HG03025 (cell line): ENCODE data around the gene NT5C1A.

Experiments used
- ATAC-seq: cut with Tn5 transposase; IDR thresholded peaks from one replicate; pipeline ENCODE4 v1.9.1; 2021; ENCODE audit warnings: mild to moderate bottlenecking, moderate library complexity; ENCODE audit not compliant: unreplicated experiment, low FRiP score

The NT5C1A gene

DNA sequence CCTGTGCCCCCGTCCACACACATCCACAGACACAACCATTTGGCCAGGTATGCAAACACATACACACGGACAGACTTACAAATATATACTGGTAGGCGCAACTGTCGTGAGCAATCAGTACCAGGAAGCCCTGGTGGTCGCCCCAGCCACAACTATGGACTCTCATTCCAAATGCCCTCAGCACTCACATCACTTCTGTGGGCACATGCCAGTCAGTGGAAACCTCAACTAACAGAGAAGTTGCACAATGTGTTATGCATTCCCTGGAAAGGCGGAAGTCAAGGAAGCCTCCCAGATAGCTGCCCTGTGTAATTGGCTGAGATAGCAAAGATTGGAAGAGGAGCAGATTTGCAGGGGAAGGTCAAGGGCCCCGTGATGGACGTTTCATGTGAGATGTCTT, 31.0 kb downstream of the NT5C1A start:
- no peak for ATAC-seq

- ATAC-seq, result no peak
These were observed 32.4 kb downstream of the NT5C1A start, which contains the start of gene HEYL for GRCh38 chr1:39639305-39640130. Gene HEYL (minus strand): TSS chr1:39639643. CDS start chr1:39639625, 18 bp downstream.

DNA sequence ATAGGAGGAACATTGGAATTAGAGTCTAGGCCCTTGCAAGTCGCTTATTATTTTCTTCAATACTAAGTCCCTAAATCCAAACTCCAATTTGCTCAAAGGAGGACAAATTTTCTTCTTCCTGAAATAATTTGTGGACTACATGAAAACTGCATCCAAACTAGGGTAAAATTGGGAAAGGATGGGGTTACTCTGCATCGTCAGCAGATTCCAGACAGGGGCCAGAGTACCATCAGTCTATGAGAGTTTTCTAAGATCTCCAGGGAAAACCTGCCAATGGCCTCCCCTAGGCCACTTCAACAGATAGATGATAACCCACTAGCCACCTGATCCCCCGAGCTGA, 33.0 kb downstream of the NT5C1A start:
- ATAC-seq, result no peak

DNA sequence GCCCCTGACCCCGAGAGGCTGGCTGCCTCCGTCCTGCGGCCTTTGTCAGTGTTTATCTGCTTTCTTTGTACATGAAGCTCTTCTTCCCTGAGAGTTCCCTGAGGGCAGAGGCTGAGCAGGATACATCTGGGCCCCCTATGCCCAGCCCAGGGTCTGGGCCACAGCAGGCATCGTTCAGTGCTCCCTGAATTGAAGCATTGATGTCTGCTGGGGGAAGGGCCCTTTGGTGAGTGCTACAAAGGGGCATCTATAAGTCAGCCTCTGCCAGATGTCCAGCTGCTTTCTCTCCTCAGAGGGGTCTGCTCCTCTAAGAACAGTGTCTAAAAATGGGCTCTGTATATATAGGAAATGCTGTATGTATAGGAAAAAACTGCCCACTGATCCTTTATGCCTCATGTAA, 34.5 kb downstream of the NT5C1A start:
- no peak for ATAC-seq

GRCh38 chr1:39635871-39636210, 36.1 kb downstream of the NT5C1A start:
- no peak for ATAC-seq

GRCh38 chr1:39635205-39635870, 36.6 kb downstream of the NT5C1A start:
- ATAC-seq, result no peak

DNA sequence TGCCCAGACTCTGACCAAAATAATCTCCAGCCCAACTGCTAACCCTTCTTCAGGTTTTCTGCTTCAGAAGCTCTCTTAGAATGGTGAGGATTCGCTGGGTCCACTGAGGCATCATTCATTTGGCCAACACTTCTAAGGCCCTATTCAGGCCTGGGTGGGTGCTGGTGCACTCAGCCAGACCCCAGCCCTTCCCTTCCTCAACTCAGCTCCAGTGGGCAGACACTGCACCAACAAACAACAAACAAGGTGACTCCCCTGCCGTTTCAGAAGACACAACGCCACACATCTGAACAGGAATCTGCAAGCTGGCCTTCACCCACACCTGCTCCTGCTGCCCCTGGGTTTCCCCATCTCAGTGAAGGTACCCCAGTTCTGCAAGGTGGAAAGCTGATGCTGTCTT, 38.5 kb downstream of the NT5C1A start:
- ATAC-seq, result no peak

DNA sequence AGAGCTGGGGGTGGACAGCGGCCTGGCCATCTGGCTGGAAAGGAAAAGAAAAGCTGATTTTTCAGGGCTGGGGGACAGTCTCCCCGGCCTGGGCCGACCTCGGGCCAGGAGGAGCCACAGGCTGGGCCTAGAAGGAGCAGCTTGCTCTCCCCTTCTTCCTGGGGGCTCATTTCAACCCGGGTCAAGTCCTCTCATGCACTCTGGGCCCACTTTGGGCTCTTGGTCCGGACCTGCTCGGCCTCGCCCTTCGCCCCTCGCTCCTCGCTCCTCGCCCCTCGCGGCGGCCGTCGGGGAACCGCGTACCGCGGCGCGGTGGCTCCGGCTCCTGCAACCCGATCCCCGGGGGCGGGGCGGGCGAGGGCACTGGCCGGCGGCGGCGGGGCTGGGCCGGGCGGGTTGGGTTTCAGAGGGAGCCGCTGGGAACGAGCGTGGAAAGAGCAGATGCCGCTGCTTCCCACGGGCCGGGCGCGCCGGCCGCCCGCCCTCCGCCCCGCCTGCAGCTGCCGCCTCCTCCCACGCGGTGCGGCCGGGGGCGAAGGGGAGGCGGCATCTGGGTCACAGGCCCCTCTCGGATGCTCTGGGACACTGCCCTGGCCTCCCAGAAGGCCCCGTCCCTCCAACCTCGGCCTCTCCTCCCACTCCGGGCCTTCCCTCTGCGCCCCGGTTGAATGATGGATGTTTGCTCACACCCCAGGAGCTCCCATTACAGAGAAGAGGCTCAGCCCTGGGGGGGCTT, 39.1 kb downstream of the NT5C1A start:
- ATAC-seq, result no peak

- no peak for ATAC-seq
These were observed 39.6 kb downstream of the NT5C1A start for GRCh38 chr1:39632323-39632681.

DNA sequence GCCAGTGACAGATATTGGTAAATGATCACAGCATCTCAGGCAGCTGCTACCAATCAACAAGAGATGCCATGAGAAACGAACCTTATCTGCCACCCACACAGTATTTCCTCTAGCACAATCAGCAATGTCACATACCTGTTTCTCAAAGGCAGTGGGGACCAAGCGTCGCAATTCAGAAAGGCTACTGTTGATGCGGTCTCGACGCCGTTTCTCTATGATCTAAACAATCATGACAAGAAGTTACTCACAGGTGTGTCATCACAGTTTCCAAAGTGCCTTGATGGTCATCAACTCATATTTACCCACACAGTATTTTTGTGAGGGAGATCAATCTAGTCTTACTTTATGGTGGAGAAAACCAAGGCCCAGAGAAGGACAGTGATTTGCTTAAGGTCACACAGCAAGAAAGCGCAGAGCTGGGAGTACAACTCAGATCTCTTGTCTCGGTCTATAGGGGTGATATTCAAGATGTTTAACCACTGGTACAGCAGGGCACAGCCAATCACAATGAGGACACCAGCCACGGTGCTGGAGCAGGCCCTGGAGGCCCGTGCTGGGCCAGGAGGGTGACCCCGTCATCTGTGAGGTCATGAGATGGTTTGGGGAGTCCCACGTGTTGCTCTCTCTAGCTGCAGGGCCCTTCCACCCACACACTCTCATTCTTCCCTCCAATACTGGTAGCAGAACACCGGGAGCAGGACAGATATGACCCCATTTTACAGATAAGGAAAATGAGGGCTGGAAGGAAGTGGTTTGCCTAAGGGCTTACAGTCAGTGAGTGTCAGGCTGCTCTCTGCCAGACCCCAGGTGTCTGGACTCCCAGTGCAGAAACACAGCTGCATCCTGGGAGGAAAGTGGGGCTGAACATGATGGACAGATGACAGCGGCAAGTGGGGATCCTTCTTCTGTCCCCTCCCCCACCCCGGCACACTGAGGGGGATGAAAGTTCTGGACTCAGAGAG, 40.3 kb downstream of the NT5C1A start:
- no peak for ATAC-seq

DNA sequence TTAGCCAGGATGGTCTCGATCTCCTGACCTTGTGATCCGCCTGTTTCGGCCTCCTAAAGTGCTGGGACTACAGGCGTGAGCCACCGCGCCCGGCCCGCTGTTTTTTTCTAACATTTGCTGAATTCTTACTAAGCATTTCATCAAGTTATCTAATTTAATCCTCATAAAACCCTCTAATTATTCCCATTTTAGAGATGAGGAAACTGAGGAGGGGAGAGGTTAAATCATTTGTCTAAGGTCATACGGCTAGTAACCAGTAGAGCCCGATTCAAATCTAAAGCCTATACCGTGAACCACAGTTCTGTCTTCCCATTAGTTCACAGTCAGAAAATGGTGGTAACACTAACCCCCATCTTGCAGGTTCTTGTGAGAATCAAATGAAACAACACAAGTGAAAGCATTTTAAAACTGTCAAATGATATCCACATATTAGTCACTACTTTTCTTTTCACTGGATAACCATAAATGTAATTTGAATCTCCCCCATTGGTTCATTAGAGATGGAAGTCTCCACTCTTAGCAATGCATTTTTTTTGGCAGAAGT, 43.0 kb downstream of the NT5C1A start:
- ATAC-seq, result no peak

DNA sequence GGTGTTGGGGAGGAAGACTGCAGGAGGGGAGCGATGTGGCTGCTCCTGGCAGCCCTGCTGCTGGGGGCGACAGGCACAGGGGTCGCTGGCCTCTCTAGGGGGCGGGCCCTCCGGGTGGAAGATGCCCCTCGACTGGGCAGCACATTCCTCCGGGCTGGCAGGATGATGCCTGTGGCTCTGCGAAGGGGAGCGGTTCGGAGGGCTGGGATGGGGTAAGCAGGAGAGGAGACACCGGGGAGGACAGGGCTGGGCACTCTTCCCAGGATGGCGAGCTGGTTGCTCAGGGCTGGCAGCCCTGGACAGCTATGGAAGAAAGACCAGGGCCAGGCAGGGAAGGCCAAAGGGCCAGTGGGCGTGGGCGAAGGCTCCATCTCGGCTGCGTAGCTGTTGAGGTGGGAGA, 45.3 kb downstream of the NT5C1A start:
- no peak for ATAC-seq

- no peak for ATAC-seq
These were observed 46.2 kb downstream of the NT5C1A start for GRCh38 chr1:39625462-39626273.

- ATAC-seq, result no peak
These were observed 46.9 kb downstream of the NT5C1A start for GRCh38 chr1:39625009-39625408.

DNA sequence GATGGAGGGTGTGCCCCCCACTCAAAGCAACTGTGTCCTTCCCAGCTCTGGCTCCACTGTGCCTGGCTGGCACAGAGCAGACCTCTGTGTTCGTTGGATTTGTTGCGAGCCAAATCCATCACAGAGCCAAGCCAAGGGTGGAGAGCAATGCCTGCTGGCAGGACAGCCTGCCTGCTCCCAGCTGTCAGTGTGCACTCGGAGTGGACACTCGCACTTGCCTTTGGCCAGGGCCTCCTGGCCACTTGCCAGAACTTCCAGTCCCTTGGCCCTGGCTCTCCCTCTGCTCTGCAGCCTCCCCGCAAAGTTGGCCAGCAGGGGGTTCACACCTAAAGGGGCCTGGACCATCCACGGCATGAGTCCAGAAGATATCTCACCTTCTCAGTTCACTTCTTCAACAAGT, 48.9 kb downstream of the NT5C1A start:
- no peak for ATAC-seq

DNA sequence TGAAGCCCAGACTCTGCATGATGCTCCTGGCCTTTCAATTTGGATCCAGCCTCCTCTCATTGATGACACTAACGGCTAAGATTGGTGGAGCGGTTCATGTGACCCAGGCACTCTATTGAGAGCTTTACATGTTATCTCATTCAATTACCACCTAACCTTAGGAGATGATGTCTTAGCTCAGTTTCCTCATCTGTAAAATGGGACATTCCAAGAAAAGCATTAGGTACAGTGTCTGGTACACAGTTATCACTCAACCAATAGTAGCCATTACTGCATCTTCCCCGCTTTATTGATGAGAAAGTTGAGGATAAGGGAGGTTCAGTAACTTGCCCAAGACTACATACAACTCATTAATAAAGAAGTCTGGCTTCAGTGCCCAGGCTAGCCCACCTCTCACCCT, 49.5 kb downstream of the NT5C1A start:
- ATAC-seq, result no peak

GRCh38 chr1:39620659-39621165, 51.2 kb downstream of the NT5C1A start:
- ATAC-seq, result no peak

GRCh38 chr1:39617488-39618049, 54.3 kb downstream of the NT5C1A start:
- no peak for ATAC-seq
